ENCODE measurements around the gene CRABP2.

Gene CRABP2

DNA sequence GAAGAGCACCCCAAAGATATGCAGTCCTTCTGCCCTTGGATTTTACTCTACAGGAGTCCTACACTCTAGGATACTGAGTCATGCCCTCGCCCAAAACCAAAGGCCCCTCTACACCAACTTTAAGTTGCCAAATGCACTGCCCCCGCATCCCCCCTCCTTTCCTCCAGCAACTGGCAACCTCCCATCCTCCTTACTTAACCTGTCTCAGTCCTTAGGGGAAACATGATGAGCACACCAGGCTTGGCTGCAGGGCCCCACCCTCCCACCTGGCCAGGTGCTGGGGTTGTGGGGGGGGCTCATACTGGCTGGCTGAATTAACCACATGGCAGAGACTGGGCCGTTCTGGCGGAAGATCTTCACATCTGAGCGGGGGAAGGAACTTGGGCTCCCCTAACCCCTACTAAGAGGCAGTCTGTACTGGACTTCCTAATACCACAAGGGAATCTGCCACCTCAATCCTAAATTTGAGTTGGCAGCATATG, 44.8 kb upstream of the CRABP2 start:
- peak overlapping the region; percentile 88 for H3K9ac ChIP-seq (ENCODE audit: low read length)
- H3K4me1 ChIP-seq (ENCODE audit: low read length), result peaks cover 43% of the 10 kb centered on the region
- DNase-seq, result peak; percentile 85

DNA sequence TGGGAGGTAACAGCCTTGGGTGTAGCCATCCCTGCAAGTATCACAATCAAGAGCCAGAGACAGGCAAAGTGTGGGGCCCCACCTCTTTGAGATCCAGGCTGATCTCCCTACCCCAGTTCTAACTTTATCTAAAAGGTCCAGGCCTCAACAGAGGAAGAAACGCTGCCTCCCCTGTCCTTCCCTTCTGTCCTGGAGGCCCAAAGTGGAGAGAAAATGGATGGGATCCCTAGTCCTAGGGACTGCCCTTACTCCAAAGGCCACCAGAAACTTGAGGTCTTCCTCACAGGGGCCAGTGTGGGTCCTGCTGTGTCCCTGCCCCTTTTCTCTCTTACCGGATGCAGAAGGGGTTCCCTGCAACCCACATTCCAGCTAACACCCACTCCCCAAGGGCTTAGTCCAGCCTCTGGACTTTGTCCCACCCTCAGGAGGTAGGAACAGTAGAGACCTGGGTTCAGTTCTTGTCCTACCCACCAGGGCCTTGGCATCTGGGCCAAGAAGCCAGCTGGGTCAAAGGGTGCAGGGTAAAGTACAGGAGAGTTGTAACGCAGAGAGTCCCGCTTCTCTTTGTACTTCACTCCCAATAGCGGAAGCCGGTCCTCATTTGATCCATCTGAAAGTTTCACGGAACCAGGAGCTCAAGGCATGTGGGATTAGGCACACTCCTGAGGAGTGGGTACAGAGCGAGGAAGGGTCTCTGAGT, 44.2 kb upstream of the CRABP2 start:
- Histone ChIP-seq H3K79me2 (ENCODE audit: low read length) (peaks cover 83% of the 10 kb centered on the region), H3K27ac (ENCODE audit: low read length) (peak overlapping the region; percentile 73), H3K4me3 (ENCODE audit: low read length) (peak overlapping the region; percentile 86), H3K9me3 (replicated peaks; ENCODE audit: insufficient read depth, low read length) (no peaks in the 10 kb centered on the region), H3K9ac (ENCODE audit: low read length) (peak overlapping the region; percentile 88), H4K20me1 (ENCODE audit: insufficient read depth, low read length) (no peaks in the 10 kb centered on the region), H3F3A (ENCODE audit: insufficient read depth, low read length) (peaks cover 42% of the 10 kb centered on the region), H3K9me2 (replicated peaks; ENCODE audit: insufficient read depth, low read length) (no peaks in the 10 kb centered on the region), H2AFZ (ENCODE audit: low read length) (no peak overlapping the region), H3K4me2 (ENCODE audit: low read depth, low read length) (peak overlapping the region; percentile 81), H3K27me3 (replicated peaks; ENCODE audit: insufficient read depth, low read length) (no peaks in the 10 kb centered on the region), H3K4me1 (ENCODE audit: low read length) (peaks cover 43% of the 10 kb centered on the region), H3K36me3 (replicated peaks; ENCODE audit: insufficient read depth, low read length) (no peaks in the 10 kb centered on the region)
- DNase-seq, result no peak
- TF ChIP-seq EZH2phosphoT487 (IDR thresholded peaks at IDR 0.05; ENCODE audit: low read length) (no peak), EZH2 (optimal IDR thresholded peaks at IDR 0.05; ENCODE audit: low read depth, low read length) (no peak)
- TF ChIP-seq, protein P1, sequence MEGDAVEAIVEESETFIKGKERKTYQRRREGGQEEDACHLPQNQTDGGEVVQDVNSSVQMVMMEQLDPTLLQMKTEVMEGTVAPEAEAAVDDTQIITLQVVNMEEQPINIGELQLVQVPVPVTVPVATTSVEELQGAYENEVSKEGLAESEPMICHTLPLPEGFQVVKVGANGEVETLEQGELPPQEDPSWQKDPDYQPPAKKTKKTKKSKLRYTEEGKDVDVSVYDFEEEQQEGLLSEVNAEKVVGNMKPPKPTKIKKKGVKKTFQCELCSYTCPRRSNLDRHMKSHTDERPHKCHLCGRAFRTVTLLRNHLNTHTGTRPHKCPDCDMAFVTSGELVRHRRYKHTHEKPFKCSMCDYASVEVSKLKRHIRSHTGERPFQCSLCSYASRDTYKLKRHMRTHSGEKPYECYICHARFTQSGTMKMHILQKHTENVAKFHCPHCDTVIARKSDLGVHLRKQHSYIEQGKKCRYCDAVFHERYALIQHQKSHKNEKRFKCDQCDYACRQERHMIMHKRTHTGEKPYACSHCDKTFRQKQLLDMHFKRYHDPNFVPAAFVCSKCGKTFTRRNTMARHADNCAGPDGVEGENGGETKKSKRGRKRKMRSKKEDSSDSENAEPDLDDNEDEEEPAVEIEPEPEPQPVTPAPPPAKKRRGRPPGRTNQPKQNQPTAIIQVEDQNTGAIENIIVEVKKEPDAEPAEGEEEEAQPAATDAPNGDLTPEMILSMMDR (IDR thresholded peaks at IDR 0.05; ENCODE audit: low read length), result no peak

More for the DNA sequence above, 44.8 kb upstream of the CRABP2 start:
- peak overlapping the region; percentile 73 for H3K27ac ChIP-seq (ENCODE audit: low read length)
- H3F3A ChIP-seq (ENCODE audit: insufficient read depth, low read length), result peaks cover 36% of the 10 kb centered on the region
- TF ChIP-seq EZH2 (optimal IDR thresholded peaks at IDR 0.05; ENCODE audit: low read depth, low read length) (no peak), EZH2phosphoT487 (IDR thresholded peaks at IDR 0.05; ENCODE audit: low read length) (no peak)
- TF ChIP-seq, protein P1 (IDR thresholded peaks at IDR 0.05; ENCODE audit: low read length), result no peak
- peak overlapping the region; percentile 81 for H3K4me2 ChIP-seq (ENCODE audit: low read depth, low read length)
- H3K9me2 ChIP-seq (replicated peaks; ENCODE audit: insufficient read depth, low read length), result no peaks in the 10 kb centered on the region
- H2AFZ ChIP-seq (ENCODE audit: low read length), result peak overlapping the region; percentile 32; the same call in 1 of the 2 replicates
- peak overlapping the region; percentile 86 for H3K4me3 ChIP-seq (ENCODE audit: low read length)
- no peaks in the 10 kb centered on the region for H3K36me3 ChIP-seq (replicated peaks; ENCODE audit: insufficient read depth, low read length)
- peaks cover 76% of the 10 kb centered on the region for H3K79me2 ChIP-seq (ENCODE audit: low read length)
- H4K20me1 ChIP-seq (ENCODE audit: insufficient read depth, low read length), result no peaks in the 10 kb centered on the region
- H3K9me3 ChIP-seq (replicated peaks; ENCODE audit: insufficient read depth, low read length), result no peaks in the 10 kb centered on the region
- H3K27me3 ChIP-seq (replicated peaks; ENCODE audit: insufficient read depth, low read length), result no peaks in the 10 kb centered on the region

DNA sequence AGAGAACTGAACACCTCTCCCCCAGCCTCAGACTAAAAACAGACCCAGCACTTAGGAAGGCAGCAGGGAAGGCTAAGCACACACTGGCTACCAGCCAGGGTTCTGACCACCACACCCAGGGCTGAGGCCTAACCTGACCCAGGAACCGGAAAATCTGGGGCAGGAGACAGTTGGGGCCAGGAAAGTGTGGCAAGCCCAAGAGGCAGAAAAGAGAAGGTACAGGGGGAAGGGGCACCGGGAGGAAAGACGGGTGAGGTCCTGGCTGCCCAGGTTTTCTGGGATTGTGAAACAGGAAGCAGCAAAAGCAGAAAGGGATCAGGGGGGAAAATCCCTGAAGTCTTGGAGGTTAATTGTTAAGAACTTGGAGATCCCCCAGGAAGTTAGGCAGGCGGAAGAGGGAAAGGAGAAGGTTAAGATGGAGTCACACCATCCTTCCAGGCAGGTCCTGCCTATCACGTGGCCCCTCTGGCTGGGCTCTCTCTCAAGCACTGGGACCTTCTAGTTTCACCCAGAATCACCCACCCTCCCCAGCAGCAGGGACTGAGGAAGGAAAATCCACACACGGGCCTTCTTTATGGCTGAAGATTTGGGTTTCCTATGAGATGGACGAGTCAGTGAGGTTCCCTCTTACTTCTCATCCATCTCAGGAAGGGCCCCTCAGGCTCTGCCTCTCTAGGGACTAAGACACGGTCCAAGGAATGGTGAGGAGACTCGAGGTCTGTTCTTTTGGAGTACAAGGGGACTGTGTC, 43.5 kb upstream of the CRABP2 start:
- no peaks in the 10 kb centered on the region for H3K27me3 ChIP-seq (replicated peaks; ENCODE audit: insufficient read depth, low read length)
- H2AFZ ChIP-seq (ENCODE audit: low read length), result no peak overlapping the region
- H3K27ac ChIP-seq (ENCODE audit: low read length), result peak overlapping the region; percentile 73
- H3K9ac ChIP-seq (ENCODE audit: low read length), result peak overlapping the region; percentile 88
- no peaks in the 10 kb centered on the region for H3K9me2 ChIP-seq (replicated peaks; ENCODE audit: insufficient read depth, low read length)
- peak overlapping the region; percentile 81 for H3K4me2 ChIP-seq (ENCODE audit: low read depth, low read length)
- TF ChIP-seq EZH2 (optimal IDR thresholded peaks at IDR 0.05; ENCODE audit: low read depth, low read length) (no peak), EZH2phosphoT487 (IDR thresholded peaks at IDR 0.05; ENCODE audit: low read length) (no peak)
- TF ChIP-seq, protein P1 (IDR thresholded peaks at IDR 0.05; ENCODE audit: low read length), result no peak
- DNase-seq, result no peak
- H3F3A ChIP-seq (ENCODE audit: insufficient read depth, low read length), result peaks cover 47% of the 10 kb centered on the region
- peaks cover 88% of the 10 kb centered on the region for H3K79me2 ChIP-seq (ENCODE audit: low read length)
- peaks cover 43% of the 10 kb centered on the region for H3K4me1 ChIP-seq (ENCODE audit: low read length)
- no peaks in the 10 kb centered on the region for H3K36me3 ChIP-seq (replicated peaks; ENCODE audit: insufficient read depth, low read length)
- H3K4me3 ChIP-seq (ENCODE audit: low read length), result peak overlapping the region; percentile 86
- no peaks in the 10 kb centered on the region for H4K20me1 ChIP-seq (ENCODE audit: insufficient read depth, low read length)
- no peaks in the 10 kb centered on the region for H3K9me3 ChIP-seq (replicated peaks; ENCODE audit: insufficient read depth, low read length)

Data from MM.1S (cell line).